Hindlimb muscle (tissue), 1 donor: ENCODE results near the gene POSTN. TPM values are rescaled to one million over a fixed set of nuclear protein-coding genes. Genes with fewer than 3 reads are reported as not detected.

Experiments
- DNase-seq: peaks from one replicate; pipeline ENCODE4 v3.0.0-alpha.2; 2013
- polyA plus RNA-seq: library from polyadenylated mRNA; unstranded; fragments of 120-200 nt; gene quantifications from one replicate; pipeline ENCODE4 v1.2.1, GENCODE V29; 2013; ENCODE audit not compliant: insufficient read length

The POSTN gene, protein sequence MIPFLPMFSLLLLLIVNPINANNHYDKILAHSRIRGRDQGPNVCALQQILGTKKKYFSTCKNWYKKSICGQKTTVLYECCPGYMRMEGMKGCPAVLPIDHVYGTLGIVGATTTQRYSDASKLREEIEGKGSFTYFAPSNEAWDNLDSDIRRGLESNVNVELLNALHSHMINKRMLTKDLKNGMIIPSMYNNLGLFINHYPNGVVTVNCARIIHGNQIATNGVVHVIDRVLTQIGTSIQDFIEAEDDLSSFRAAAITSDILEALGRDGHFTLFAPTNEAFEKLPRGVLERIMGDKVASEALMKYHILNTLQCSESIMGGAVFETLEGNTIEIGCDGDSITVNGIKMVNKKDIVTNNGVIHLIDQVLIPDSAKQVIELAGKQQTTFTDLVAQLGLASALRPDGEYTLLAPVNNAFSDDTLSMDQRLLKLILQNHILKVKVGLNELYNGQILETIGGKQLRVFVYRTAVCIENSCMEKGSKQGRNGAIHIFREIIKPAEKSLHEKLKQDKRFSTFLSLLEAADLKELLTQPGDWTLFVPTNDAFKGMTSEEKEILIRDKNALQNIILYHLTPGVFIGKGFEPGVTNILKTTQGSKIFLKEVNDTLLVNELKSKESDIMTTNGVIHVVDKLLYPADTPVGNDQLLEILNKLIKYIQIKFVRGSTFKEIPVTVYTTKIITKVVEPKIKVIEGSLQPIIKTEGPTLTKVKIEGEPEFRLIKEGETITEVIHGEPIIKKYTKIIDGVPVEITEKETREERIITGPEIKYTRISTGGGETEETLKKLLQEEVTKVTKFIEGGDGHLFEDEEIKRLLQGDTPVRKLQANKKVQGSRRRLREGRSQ
- 1,188 TPM for polyA plus RNA-seq

GRCh38 chr13:37598597-37598996, at the start of gene POSTN:
Gene POSTN (minus strand): TSS chr13:37598768. CDS start chr13:37598726, 42 bp downstream.
- DNase-seq = peak; percentile 92

- DNase-seq = no peak
These were observed 48.6 kb upstream of the POSTN start for GRCh38 chr13:37647031-37647650.

GRCh38 chr13:37646531-37646930, 48.0 kb upstream of the POSTN start:
- no peak for DNase-seq

- no peak for DNase-seq
These were observed 46.7 kb upstream of the POSTN start for GRCh38 chr13:37645181-37645740.

DNA sequence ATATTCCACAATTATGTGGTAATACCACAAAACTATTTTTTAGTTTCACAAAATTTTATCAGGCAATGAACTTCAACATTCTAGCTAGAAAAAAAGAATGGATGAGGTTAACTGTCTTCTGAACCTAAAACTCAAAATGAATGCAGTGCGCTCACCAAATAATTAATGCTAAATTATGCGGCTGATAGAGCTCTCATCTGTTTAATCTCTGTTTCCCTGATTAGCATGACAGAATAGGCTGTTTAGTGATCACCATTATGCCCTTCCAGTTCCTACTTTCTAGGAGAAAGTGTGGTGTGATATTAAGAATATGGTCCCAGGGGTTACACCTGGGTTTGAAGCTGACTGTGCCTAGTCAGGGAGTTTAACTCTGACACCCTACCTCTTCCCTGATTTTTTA, 42.8 kb upstream of the POSTN start:
- no peak for DNase-seq

DNA sequence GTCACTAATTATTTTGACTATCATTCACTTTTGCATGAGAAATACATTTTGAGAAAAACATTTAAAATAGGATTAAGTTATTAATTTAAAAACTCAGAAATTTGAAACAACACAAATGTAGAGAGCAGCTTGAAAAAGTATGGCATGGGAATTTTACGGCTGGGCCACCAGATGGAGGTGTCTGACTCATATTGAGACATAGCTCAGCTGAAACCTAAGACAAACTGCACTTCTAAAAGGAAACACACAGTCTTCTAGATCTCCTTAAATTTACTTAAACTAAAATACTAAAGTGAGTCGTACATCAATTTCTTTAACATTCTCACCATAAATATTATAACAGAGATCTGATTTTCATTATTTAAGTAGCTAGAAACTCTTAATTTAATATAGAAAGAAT, 41.9 kb upstream of the POSTN start:
- no peak for DNase-seq

DNA sequence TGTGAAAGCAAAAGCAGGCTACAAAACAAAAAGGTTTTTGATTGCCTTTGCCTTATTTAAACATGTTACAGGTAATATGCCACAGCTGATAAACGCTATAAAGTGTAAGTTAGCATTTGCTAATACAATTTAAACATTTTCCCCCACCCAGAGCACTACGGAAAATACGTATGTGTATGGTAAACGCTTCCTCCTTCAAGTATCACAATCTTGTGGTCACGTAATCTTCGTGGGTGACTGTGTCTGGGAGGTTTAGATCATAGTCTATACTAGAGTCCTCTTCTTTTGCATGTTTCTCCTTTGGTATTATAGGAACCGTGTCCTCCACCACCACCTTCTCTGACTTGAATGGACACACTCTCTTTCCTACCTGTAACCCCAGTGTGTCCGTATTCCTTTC, 38.1 kb upstream of the POSTN start:
- no peak for DNase-seq

GRCh38 chr13:37632294-37632693, 33.7 kb upstream of the POSTN start:
- no peak for DNase-seq

- DNase-seq = no peak
These were observed 28.9 kb upstream of the POSTN start for GRCh38 chr13:37627428-37627827.

- no peak for DNase-seq
These were observed 23.3 kb upstream of the POSTN start for GRCh38 chr13:37621811-37622361.

- no peak for DNase-seq
These were observed 20.0 kb upstream of the POSTN start for GRCh38 chr13:37618554-37618953.

DNA sequence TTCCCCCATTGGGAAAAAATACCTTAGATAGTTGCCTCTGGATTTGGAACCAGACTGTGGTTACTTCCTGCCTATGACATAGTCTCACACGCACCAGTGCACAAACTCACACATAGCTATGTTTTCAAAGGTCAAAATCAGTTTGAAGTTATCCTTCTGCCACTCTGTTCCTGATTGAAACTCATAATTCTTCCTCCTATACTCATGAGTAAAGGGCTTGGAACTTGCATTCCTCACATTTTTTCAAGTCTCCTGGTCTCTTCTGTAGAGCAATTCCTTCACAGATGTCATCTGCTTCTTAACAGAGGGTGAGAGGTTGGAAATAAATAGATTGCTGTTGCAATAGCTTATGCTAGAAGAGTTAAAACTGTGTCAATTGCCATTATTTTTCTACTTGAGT, 18.6 kb upstream of the POSTN start:
- DNase-seq = no peak

- DNase-seq = no peak
These were observed 17.6 kb upstream of the POSTN start for GRCh38 chr13:37616131-37616530.

DNA sequence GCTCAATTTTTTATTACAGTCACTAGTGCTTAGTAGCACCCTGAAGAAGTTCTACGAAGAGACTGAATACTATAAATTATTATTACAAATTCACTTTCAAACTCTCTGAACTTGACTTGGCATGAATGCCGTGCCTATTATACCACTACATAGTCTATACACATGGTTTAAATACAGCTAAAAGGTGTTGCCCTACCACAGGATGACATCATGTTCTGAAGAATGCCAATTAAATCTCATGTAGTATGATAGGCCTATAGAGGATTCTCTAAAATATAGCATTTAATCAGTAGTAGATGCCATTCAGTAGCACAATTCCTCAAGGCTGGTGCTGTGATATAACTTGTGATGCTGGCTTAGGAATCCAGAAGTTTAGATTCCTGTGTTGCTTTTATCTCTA, 16.7 kb upstream of the POSTN start:
- DNase-seq = no peak

GRCh38 chr13:37613638-37614037, 15.1 kb upstream of the POSTN start:
- no peak for DNase-seq

- DNase-seq = no peak
These were observed 14.7 kb upstream of the POSTN start for GRCh38 chr13:37613236-37613635.

GRCh38 chr13:37608750-37609339, 10.3 kb upstream of the POSTN start:
- no peak for DNase-seq

DNA sequence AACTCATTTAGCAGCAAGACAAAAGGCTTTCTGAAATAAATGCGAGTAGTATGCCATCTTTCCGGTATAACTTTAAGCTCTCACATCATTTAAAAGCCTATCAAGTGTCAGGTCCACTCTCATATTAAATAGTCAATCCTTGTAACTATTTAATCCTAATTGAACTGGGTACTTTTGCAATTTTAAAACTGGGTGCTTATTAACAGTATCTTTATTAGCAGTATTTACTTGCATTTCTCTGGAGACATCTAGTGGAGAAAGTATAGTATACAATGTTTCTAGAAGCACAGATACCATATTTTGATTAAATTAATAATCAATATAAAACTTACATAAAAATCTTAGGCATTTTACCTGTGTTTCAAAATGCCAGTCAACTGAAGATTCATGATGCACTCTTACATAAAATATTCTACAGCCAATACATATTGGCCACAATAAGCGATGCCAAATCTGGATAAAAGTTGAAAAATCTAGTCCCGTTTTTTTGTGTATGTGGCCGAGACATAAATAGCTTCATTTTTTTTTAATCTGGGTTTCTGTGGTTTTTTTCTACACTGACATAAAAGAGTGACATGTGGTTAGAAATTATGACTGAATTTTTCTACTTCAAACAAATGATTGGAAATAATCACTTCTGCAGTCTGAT, 4.3 kb upstream of the POSTN start:
- DNase-seq = no peak

DNA sequence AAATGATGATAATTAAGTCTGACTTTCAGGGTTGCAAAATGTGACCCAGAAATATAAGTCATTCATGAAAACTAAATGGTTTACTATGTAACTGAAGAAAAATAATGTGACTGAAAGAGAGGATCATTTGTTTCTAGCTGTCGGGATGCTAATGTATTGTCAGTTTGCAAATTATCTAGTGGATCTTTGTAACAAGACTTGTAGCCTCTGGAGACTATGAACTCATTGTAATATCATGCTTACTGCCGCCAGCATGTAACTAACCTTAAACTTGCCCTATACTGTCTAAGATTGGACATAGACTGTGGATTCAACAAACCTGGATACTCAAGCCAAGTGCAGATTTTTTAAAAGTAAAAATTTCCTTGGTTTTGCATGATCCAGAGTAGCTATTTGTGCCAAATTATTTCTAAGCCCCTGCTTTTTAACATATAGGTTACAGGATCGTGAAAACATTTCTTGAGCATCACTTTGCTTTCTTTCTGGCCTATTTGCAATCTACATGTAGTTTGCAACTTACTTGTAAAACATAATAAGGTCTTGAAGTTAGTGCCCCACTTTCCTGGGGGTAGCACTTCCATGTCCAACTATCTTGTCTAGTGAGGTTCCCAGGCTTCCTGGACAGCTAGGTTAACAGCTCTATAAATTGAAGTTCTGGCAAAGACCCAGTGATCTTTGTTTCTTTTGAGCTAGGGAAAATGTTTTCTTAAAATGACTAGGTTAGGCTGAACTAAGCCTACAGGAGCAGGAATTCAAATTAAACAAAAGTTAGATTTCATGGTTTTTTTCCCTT, 3.3 kb upstream of the POSTN start:
- no peak for DNase-seq

DNA sequence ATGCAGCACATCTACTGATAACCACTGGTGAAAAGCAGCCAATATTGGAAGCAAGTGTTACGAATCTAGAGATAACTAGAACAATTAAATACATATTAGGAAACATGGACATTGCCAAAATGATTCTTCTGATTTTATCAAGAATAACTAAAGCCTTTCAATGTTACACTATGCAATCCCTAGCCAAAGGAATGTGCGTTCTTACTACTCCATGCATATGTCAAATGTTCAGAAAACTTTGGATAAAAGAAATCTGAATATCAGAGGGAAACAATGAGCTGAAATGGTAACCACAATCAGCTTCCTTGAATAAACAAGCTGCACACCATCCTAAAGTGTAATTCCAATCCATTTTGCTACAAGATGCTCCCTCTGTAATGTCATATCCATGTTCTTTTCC, 951 bp upstream of the POSTN start:
- DNase-seq = no peak

- no peak for DNase-seq
These were observed 1.0 kb downstream of the POSTN start for GRCh38 chr13:37597477-37598025.
